Trophoblast cell (in vitro differentiated cells and primary cell): Measurements from ENCODE around the gene LGALS3.

ENCODE experiments used
- DNase-seq, 2 donors: peaks; one replicate each; pipeline ENCODE4 v3.0.0-alpha.2; 2016
- H2AFZ ChIP-seq: 2 replicates; pipeline ENCODE4 v1.6.1; 2013; ENCODE audit warnings: low read length, moderate library complexity, mild to moderate bottlenecking; ENCODE audit not compliant: insufficient read depth, poor library complexity
- H2AK5ac ChIP-seq: 2 replicates; pipeline ENCODE4 v1.6.1; 2013; ENCODE audit warnings: mild to moderate bottlenecking, low read length
- H2BK120ac ChIP-seq: 2 replicates; pipeline ENCODE4 v1.6.1; 2013; ENCODE audit warnings: low read length, mild to moderate bottlenecking, moderate library complexity; ENCODE audit not compliant: insufficient read depth, poor library complexity
- H2BK12ac ChIP-seq: 2 replicates; pipeline ENCODE4 v1.6.1; 2013; ENCODE audit warnings: mild to moderate bottlenecking, low read length, moderate library complexity
- H2BK5ac ChIP-seq: 2 replicates; pipeline ENCODE4 v1.6.1; 2013; ENCODE audit warnings: low read length, low read depth, moderate library complexity, mild to moderate bottlenecking; ENCODE audit not compliant: poor library complexity
- H3K14ac ChIP-seq: 2 replicates; pipeline ENCODE4 v1.6.1; 2013; ENCODE audit warnings: mild to moderate bottlenecking, low read length
- H3K18ac ChIP-seq: 2 replicates; pipeline ENCODE4 v1.6.1; 2013; ENCODE audit warnings: mild to moderate bottlenecking, low read length
- H3K23ac ChIP-seq: 2 replicates; pipeline ENCODE4 v1.6.1; 2013; ENCODE audit warnings: low read length
- H3K27ac ChIP-seq: 2 replicates; pipeline ENCODE4 v1.5.1; 2013; ENCODE audit warnings: low read depth, mild to moderate bottlenecking, inconsistent platforms, low read length, moderate library complexity
- H3K27me3 ChIP-seq: 2 replicates; pipeline ENCODE4 v1.6.1; 2013; ENCODE audit warnings: inconsistent platforms, mild to moderate bottlenecking, low read length, moderate library complexity; ENCODE audit not compliant: insufficient read depth
- H3K36me3 ChIP-seq, 2 experiments: 1 replicate in 1 of 2; 2 replicates in 1 of 2; pipeline ENCODE4 v1.6.1; 2013; ENCODE audit warnings: low read length in 2 of 2, mild to moderate bottlenecking in 2 of 2, moderate library complexity in 1 of 2; ENCODE audit not compliant: insufficient read depth in 2 of 2, control insufficient read depth in 1 of 2
- H3K4ac ChIP-seq: 2 replicates; pipeline ENCODE4 v1.6.1; 2013; ENCODE audit warnings: low read depth, mild to moderate bottlenecking, low read length, moderate library complexity
- H3K4me1 ChIP-seq, 2 experiments: 1 replicate in 1 of 2; 2 replicates in 1 of 2; pipeline ENCODE4 v1.6.1; 2013; ENCODE audit warnings: low read length in 2 of 2, mild to moderate bottlenecking in 2 of 2, moderate library complexity in 1 of 2; ENCODE audit not compliant: insufficient read depth in 2 of 2, control insufficient read depth in 1 of 2
- H3K4me2 ChIP-seq: 2 replicates; pipeline ENCODE4 v1.6.1; 2013; ENCODE audit warnings: inconsistent platforms, mild to moderate bottlenecking, low read length, moderate library complexity
- H3K4me3 ChIP-seq: 2 replicates; pipeline ENCODE4 v1.5.1; 2013; ENCODE audit warnings: mild to moderate bottlenecking, low read depth, low read length, inconsistent platforms
- H3K79me1 ChIP-seq: one replicate; pipeline ENCODE4 v1.6.1; 2013; ENCODE audit warnings: low read length
- H3K79me2 ChIP-seq: 2 replicates; pipeline ENCODE4 v1.6.1; 2013; ENCODE audit warnings: low read length, mild to moderate bottlenecking; ENCODE audit not compliant: control insufficient read depth, insufficient read depth, poor library complexity
- H3K9ac ChIP-seq: 2 replicates; pipeline ENCODE4 v1.6.1; 2013; ENCODE audit warnings: mild to moderate bottlenecking, low read length
- H3K9me3 ChIP-seq: 2 replicates; pipeline ENCODE4 v1.6.1; 2013; ENCODE audit warnings: low read depth, mild to moderate bottlenecking, control low read depth, inconsistent platforms, low read length; ENCODE audit not compliant: insufficient read depth
- H4K12ac ChIP-seq: 2 replicates; pipeline ENCODE4 v1.6.1; 2013; ENCODE audit warnings: low read depth, mild to moderate bottlenecking, low read length, moderate library complexity
- H4K8ac ChIP-seq: 2 replicates; pipeline ENCODE4 v1.6.1; 2013; ENCODE audit warnings: low read depth, mild to moderate bottlenecking, low read length, moderate library complexity
- H4K91ac ChIP-seq: one replicate; pipeline ENCODE4 v1.6.1; 2013; ENCODE audit warnings: low read depth, mild to moderate bottlenecking, low read length, moderate library complexity
- WGBS: extraction: QIAGEN DNeasy Blood & Tissue Kit; methylation state at CpG from one replicate; pipeline ENCODE4 v1.1.7; 2013; ENCODE audit warnings: missing lambda C conversion rate; ENCODE audit not compliant: insufficient read length, insufficient coverage; ENCODE audit errors: extremely low coverage; 5-methylcytosine and 5-hydroxymethylcytosine counted together

LGALS3 gene

DNA sequence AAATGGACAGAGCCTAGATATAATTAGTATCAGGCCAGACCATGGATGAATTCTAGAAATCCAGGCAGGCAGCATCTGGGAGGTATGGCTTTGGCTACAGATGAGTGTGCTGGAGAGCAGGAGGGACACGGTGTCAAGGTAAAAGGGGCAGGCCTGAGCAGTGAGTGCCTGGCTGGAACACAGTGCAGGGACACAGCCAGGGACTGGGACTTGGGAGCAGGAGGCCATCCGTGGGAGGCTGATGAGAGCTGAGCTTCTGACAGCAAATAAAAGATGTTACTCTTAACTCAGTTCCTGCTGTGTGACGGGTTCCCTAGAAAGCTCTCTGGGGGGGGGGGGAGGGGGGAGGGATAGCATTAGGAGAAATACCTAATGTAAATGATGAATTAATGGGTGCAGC lies 13.6 kb upstream of the LGALS3 start:
- no peak overlapping the region for H2BK5ac ChIP-seq
- H4K8ac ChIP-seq: no peak overlapping the region
- no peaks in the 10 kb centered on the region for H3K36me3 ChIP-seq
- peaks cover 4% of the 10 kb centered on the region for H3K79me1 ChIP-seq
- no peak overlapping the region for H2AFZ ChIP-seq
- H3K4me1 ChIP-seq: peaks cover 7 to 10% of the 10 kb centered on the region in 2 experiments
- no peaks in the 10 kb centered on the region for H3K79me2 ChIP-seq
- H3K4ac ChIP-seq: no peak overlapping the region
- no peak overlapping the region for H4K12ac ChIP-seq
- H3K27me3 ChIP-seq: no peaks in the 10 kb centered on the region
- DNase-seq: peak in 1 of 2 donors; percentile 25
- no peaks in the 10 kb centered on the region for H3K9me3 ChIP-seq
- H3K18ac ChIP-seq: no peak overlapping the region
- no peak overlapping the region for H2AK5ac ChIP-seq
- H3K23ac ChIP-seq: no peak overlapping the region
- WGBS: no CpG with 5 or more reads among the region's 3 CpGs
- no peak overlapping the region for H3K4me2 ChIP-seq
- H3K14ac ChIP-seq: peak overlapping the region; percentile 46
- H3K9ac ChIP-seq: no peak overlapping the region
- peak overlapping the region; percentile 1 for H4K91ac ChIP-seq
- no peak overlapping the region for H3K27ac ChIP-seq
- H2BK12ac ChIP-seq: peak overlapping the region; percentile 15
- no peak overlapping the region for H2BK120ac ChIP-seq
- H3K4me3 ChIP-seq: no peak overlapping the region

DNA sequence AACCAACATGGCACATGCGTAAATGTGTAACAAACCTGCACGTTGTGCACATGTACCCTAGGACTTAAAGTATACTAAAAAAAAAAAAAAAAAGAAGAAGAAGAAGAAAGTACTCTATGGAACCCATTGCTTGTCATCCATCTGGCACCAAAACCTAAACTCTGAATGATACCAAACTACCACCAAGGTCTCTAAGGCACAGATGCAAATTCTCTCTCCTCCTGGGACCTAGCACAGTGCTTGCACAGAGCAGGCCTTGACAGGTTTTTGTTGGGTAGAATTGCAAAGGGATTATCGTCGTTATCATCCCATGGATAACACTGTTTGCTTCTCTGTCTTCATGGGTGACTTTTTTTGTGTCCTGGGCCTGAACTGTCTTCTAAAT lies 13.2 kb upstream of the LGALS3 start:
- no peak for DNase-seq
- H3K36me3 ChIP-seq: no peaks in the 10 kb centered on the region

DNA sequence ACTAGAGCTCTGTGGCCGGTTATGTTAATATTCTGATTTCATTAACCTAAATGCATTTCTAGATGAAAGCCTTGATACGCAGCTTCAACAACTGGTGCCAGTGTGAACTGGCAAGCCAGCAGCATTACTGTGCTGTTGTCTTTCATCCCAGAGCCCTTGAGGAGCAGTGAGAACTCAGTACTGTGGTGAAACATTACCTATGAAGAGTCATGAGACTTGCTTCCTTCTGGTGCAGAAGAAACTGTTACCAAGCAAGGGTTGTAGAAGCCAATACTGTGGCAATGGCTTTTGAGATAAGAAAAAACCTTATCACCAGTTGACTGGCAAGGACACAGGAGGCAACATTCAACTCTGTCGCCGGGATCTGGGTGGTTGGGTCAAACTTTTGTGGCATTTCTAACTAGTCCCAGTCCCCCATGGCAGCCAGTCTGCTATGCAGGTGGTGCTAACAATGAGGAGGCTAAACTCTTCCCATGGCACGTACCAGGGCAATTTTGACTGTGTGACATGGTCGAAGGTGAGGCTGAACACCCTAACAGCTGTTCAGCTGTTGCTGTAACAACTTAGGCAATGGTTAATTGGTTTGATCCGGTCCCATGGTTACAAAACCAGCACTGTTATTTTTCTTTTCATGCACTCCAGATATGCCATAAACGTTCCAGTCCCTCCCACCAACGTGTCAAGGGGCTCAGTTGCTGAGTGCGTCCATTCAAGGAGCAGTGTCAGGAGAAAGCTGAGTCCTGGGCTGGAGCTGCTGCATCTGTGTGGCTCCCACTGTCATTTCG lies 12.6 kb upstream of the LGALS3 start:
- no peak overlapping the region for H4K12ac ChIP-seq
- peak in 1 of 2 donors; percentile 68 for DNase-seq
- no peak overlapping the region for H2BK5ac ChIP-seq
- H3K9me3 ChIP-seq: no peaks in the 10 kb centered on the region
- no peak overlapping the region for H3K9ac ChIP-seq
- H2AFZ ChIP-seq: no peak overlapping the region
- H3K36me3 ChIP-seq: no peaks in the 10 kb centered on the region
- H3K23ac ChIP-seq: no peak overlapping the region
- no peaks in the 10 kb centered on the region for H3K79me2 ChIP-seq
- no peak overlapping the region for H4K91ac ChIP-seq
- no peak overlapping the region for H3K14ac ChIP-seq
- no peak overlapping the region for H4K8ac ChIP-seq
- H3K4ac ChIP-seq: no peak overlapping the region
- no peak overlapping the region for H3K4me3 ChIP-seq
- H3K18ac ChIP-seq: no peak overlapping the region
- no peak overlapping the region for H2AK5ac ChIP-seq
- H3K79me1 ChIP-seq: peaks cover 8% of the 10 kb centered on the region
- no peak overlapping the region for H3K4me2 ChIP-seq
- H2BK120ac ChIP-seq: no peak overlapping the region
- no peak overlapping the region for H2BK12ac ChIP-seq
- no CpG with 5 or more reads among the region's 11 CpGs for WGBS
- H3K4me1 ChIP-seq: peaks cover 12 to 17% of the 10 kb centered on the region in 2 experiments
- H3K27ac ChIP-seq: no peak overlapping the region
- H3K27me3 ChIP-seq: no peaks in the 10 kb centered on the region

More for the DNA sequence above, 13.2 kb upstream of the LGALS3 start:
- H3K4me3 ChIP-seq: no peak overlapping the region
- H3K9ac ChIP-seq: no peak overlapping the region
- no peak overlapping the region for H4K12ac ChIP-seq
- no peak overlapping the region for H2BK5ac ChIP-seq
- H2BK120ac ChIP-seq: no peak overlapping the region
- no peak overlapping the region for H2AK5ac ChIP-seq
- H3K79me1 ChIP-seq: peaks cover 5% of the 10 kb centered on the region
- no peak overlapping the region for H3K27ac ChIP-seq
- no peak overlapping the region for H3K4ac ChIP-seq
- WGBS: no CpG with 5 or more reads among the region's 4 CpGs
- H2AFZ ChIP-seq: no peak overlapping the region
- H3K4me1 ChIP-seq: peaks cover 9 to 14% of the 10 kb centered on the region in 2 experiments
- no peak overlapping the region for H3K14ac ChIP-seq
- no peaks in the 10 kb centered on the region for H3K9me3 ChIP-seq
- H3K4me2 ChIP-seq: no peak overlapping the region
- H3K27me3 ChIP-seq: no peaks in the 10 kb centered on the region
- H4K91ac ChIP-seq: no peak overlapping the region
- no peak overlapping the region for H3K18ac ChIP-seq
- H3K79me2 ChIP-seq: no peaks in the 10 kb centered on the region
- no peak overlapping the region for H2BK12ac ChIP-seq
- H3K23ac ChIP-seq: no peak overlapping the region
- no peak overlapping the region for H4K8ac ChIP-seq

GRCh38 chr14:55117803-55118441 lies 11.1 kb upstream of the LGALS3 start:
- Histone ChIP-seq H3K18ac (no peak overlapping the region), H3K79me1 (peaks cover 11% of the 10 kb centered on the region), H3K27ac (no peak overlapping the region), H4K8ac (no peak overlapping the region), H3K27me3 (no peaks in the 10 kb centered on the region), H4K91ac (peak overlapping the region; percentile 15), H3K4me3 (no peak overlapping the region), H2BK120ac (no peak overlapping the region), H2AFZ (no peak overlapping the region), H2AK5ac (no peak overlapping the region), H3K9ac (no peak overlapping the region), H3K4me1 (peaks cover 18 to 26% of the 10 kb centered on the region in 2 experiments), H3K4ac (no peak overlapping the region), H3K79me2 (no peaks in the 10 kb centered on the region), H4K12ac (no peak overlapping the region), H2BK12ac (no peak overlapping the region), H3K4me2 (no peak overlapping the region), H3K9me3 (no peaks in the 10 kb centered on the region), H2BK5ac (no peak overlapping the region), H3K23ac (no peak overlapping the region), H3K36me3 (no peaks in the 10 kb centered on the region), H3K14ac (no peak overlapping the region)
- no CpG with 5 or more reads among the region's 7 CpGs for WGBS
- peak in 1 of 2 donors; percentile 49 for DNase-seq
